SJSA1 (cell line): ENCODE measurements around the gene GRIA2. TPM values are rescaled to one million over a fixed set of nuclear protein-coding genes. Genes with fewer than 3 reads are reported as not detected.

ENCODE experiments used
- DNase-seq, 2 experiments: peaks; one replicate each; pipeline ENCODE4 v3.0.0-alpha.2; 2015 to 2020; ENCODE audit warnings: low spot score in 2 of 2, low read depth in 1 of 2
- H3K27ac ChIP-seq: fragments of 250-450 bp; sonication (Bioruptor Pico); 2 replicates; pipeline ENCODE4 v1.5.1; 2020; ENCODE audit warnings: mild to moderate bottlenecking, moderate library complexity
- H3K27me3 ChIP-seq: fragments of 250-450 bp; sonication (Bioruptor Pico); replicated peaks from 2 replicates; pipeline ENCODE4 v1.5.1; 2020; ENCODE audit warnings: mild to moderate bottlenecking, moderate library complexity
- H3K36me3 ChIP-seq: fragments of 250-450 bp; sonication (Bioruptor Pico); 2 replicates; pipeline ENCODE4 v1.5.1; 2020; ENCODE audit warnings: mild to moderate bottlenecking
- H3K4me1 ChIP-seq: fragments of 250-450 bp; sonication (Bioruptor Pico); replicated peaks from 2 replicates; pipeline ENCODE4 v1.6.1; 2021; ENCODE audit warnings: mild to moderate bottlenecking
- H3K4me3 ChIP-seq: fragments of 250-450 bp; sonication (Bioruptor Pico); 2 replicates; pipeline ENCODE4 v1.5.1; 2020; ENCODE audit warnings: mild to moderate bottlenecking
- H3K9me3 ChIP-seq: fragments of 250-450 bp; sonication (Bioruptor Pico); replicated peaks from 2 replicates; pipeline ENCODE4 v1.5.1; 2020; ENCODE audit warnings: mild to moderate bottlenecking
- total RNA-seq: library from RNA; depleted of rRNA; stranded (reverse); fragments of >200 nt; shearing (Covaris generic); gene quantifications from 2 replicates; pipeline ENCODE4 v1.2.3, GENCODE V29; 2014

The GRIA2 gene
- total RNA-seq, 1 experiment from 2014 or later, result not detected

DNA sequence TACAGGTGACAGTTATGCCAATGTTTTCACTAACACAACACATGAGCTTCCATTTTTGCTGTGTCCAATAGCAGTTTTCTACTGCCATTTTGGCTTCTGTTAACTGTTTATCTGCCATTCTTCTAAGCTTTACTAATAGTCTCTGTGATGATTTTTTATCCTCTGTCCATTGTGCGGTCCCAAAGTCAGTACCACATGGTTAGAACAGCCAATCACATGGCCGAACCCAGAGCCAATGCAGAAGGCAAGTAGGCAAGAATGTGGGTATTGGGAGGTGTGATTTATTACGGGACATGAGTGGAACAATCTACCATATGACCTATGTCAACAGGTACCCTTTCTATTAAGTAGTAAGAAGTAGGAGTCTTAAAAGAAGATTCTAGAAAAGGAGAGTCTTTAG, 61.5 kb downstream of the GRIA2 start:
- Histone ChIP-seq H3K9me3 (no peaks in the 10 kb centered on the region), H3K4me1 (no peaks in the 10 kb centered on the region), H3K36me3 (no peaks in the 10 kb centered on the region), H3K4me3 (no peak overlapping the region), H3K27ac (no peak overlapping the region), H3K27me3 (no peaks in the 10 kb centered on the region)
- no peak for DNase-seq

- no peak overlapping the region for H3K4me3 ChIP-seq
These were observed 66.9 kb downstream of the GRIA2 start for GRCh38 chr4:157287445-157287844.

GRCh38 chr4:157290622-157291021, 70.1 kb downstream of the GRIA2 start:
- H3K4me3 ChIP-seq, result no peak overlapping the region
- H3K9me3 ChIP-seq, result no peaks in the 10 kb centered on the region
- DNase-seq, result no peak
- H3K36me3 ChIP-seq, result no peaks in the 10 kb centered on the region
- no peaks in the 10 kb centered on the region for H3K27me3 ChIP-seq
- no peak overlapping the region for H3K27ac ChIP-seq
- H3K4me1 ChIP-seq, result no peaks in the 10 kb centered on the region

More at GRCh38 chr4:157287445-157287844, 66.9 kb downstream of the GRIA2 start:
- Histone ChIP-seq H3K9me3 (no peaks in the 10 kb centered on the region), H3K36me3 (no peaks in the 10 kb centered on the region), H3K27me3 (no peaks in the 10 kb centered on the region), H3K4me1 (no peaks in the 10 kb centered on the region), H3K27ac (no peak overlapping the region)
- DNase-seq, result no peak

GRCh38 chr4:157291071-157291470, 70.5 kb downstream of the GRIA2 start:
- DNase-seq, result no peak
- no peaks in the 10 kb centered on the region for H3K36me3 ChIP-seq

GRCh38 chr4:157293673-157294072, 73.1 kb downstream of the GRIA2 start:
- no peaks in the 10 kb centered on the region for H3K4me1 ChIP-seq
- H3K9me3 ChIP-seq, result no peaks in the 10 kb centered on the region
- DNase-seq, result no peak
- no peak overlapping the region for H3K27ac ChIP-seq
- H3K27me3 ChIP-seq, result no peaks in the 10 kb centered on the region; the same call in 1 of the 2 replicates
- H3K36me3 ChIP-seq, result no peaks in the 10 kb centered on the region
- no peak overlapping the region for H3K4me3 ChIP-seq

More at GRCh38 chr4:157291071-157291470, 70.5 kb downstream of the GRIA2 start:
- Histone ChIP-seq H3K9me3 (no peaks in the 10 kb centered on the region), H3K4me1 (no peaks in the 10 kb centered on the region), H3K4me3 (no peak overlapping the region), H3K27ac (no peak overlapping the region), H3K27me3 (no peaks in the 10 kb centered on the region)

DNA sequence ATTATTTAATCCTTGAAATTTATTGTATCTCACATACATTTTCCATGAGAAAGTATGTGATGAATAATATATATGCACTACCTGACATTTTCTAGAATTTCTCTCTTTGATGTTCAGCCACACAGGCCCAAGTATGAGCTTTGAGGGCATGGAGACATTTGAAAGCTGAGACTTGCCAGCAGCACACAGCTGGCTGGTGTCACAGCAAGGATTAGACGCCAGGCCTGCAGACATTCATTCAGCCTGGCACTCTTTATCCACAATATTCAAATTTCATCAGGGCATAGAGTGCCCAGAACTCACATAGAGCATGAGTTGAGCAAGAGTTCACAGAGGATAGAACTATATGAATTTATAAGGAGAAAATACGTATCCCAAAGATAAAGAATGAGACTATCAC, 74.0 kb downstream of the GRIA2 start:
- H3K27ac ChIP-seq, result no peak overlapping the region

GRCh38 chr4:157300701-157301100, 80.2 kb downstream of the GRIA2 start:
- DNase-seq, result no peak
- Histone ChIP-seq H3K4me3 (no peak overlapping the region), H3K27me3 (no peaks in the 10 kb centered on the region; the same call in 1 of the 2 replicates), H3K36me3 (no peaks in the 10 kb centered on the region), H3K27ac (no peak overlapping the region), H3K4me1 (no peaks in the 10 kb centered on the region), H3K9me3 (no peaks in the 10 kb centered on the region)

More for the DNA sequence above, 74.0 kb downstream of the GRIA2 start:
- Histone ChIP-seq H3K36me3 (no peaks in the 10 kb centered on the region), H3K27me3 (no peaks in the 10 kb centered on the region; the same call in 1 of the 2 replicates), H3K9me3 (no peaks in the 10 kb centered on the region), H3K4me3 (no peak overlapping the region), H3K4me1 (no peaks in the 10 kb centered on the region)
- DNase-seq, result no peak

GRCh38 chr4:157303471-157303960, 83.0 kb downstream of the GRIA2 start:
- no peak overlapping the region for H3K27ac ChIP-seq
- H3K4me3 ChIP-seq, result no peak overlapping the region
- no peaks in the 10 kb centered on the region for H3K4me1 ChIP-seq
- no peak for DNase-seq
- no peaks in the 10 kb centered on the region for H3K9me3 ChIP-seq
- H3K27me3 ChIP-seq, result no peaks in the 10 kb centered on the region; the same call in 1 of the 2 replicates
- no peaks in the 10 kb centered on the region for H3K36me3 ChIP-seq

DNA sequence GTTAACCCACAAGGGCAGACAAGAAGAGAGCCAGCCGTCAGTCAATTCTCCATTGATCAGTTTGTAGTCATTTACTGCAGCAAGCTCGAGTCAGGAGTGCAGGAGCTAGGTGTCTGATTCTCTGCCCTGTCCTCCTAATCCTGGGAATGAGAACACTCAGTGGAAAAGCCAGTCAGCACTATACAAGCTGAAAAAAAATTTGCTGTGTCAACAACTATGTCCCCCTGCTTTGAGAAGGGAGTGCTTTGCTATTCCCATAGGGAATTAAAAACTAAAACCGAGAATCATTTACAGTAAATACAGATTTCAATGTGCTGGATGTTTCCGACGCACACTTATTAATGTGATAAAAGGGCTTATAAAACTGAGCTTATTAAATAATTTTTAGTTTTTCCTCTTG, 84.2 kb downstream of the GRIA2 start:
- DNase-seq, result no peak
- no peaks in the 10 kb centered on the region for H3K9me3 ChIP-seq
- no peaks in the 10 kb centered on the region for H3K4me1 ChIP-seq
- no peak overlapping the region for H3K27ac ChIP-seq
- H3K36me3 ChIP-seq, result no peaks in the 10 kb centered on the region
- no peak overlapping the region for H3K4me3 ChIP-seq
- H3K27me3 ChIP-seq, result no peaks in the 10 kb centered on the region; the same call in 1 of the 2 replicates

- DNase-seq, result no peak
- Histone ChIP-seq H3K27ac (no peak overlapping the region), H3K36me3 (no peaks in the 10 kb centered on the region), H3K27me3 (no peaks in the 10 kb centered on the region), H3K4me3 (no peak overlapping the region), H3K9me3 (no peaks in the 10 kb centered on the region), H3K4me1 (no peaks in the 10 kb centered on the region)
These were observed 92.2 kb downstream of the GRIA2 start for GRCh38 chr4:157312702-157313101.

- Histone ChIP-seq H3K27me3 (no peaks in the 10 kb centered on the region), H3K9me3 (no peaks in the 10 kb centered on the region), H3K36me3 (no peaks in the 10 kb centered on the region), H3K4me3 (no peak overlapping the region), H3K4me1 (no peaks in the 10 kb centered on the region), H3K27ac (no peak overlapping the region)
- no peak for DNase-seq
These were observed 94.4 kb downstream of the GRIA2 start for GRCh38 chr4:157314906-157315305.

GRCh38 chr4:157315968-157316367, 95.4 kb downstream of the GRIA2 start:
- H3K27me3 ChIP-seq, result no peaks in the 10 kb centered on the region

GRCh38 chr4:157320092-157320491, 99.6 kb downstream of the GRIA2 start:
- no peaks in the 10 kb centered on the region for H3K9me3 ChIP-seq
- no peak for DNase-seq
- H3K4me1 ChIP-seq, result no peaks in the 10 kb centered on the region
- H3K27me3 ChIP-seq, result no peaks in the 10 kb centered on the region
- H3K4me3 ChIP-seq, result no peak overlapping the region
- H3K27ac ChIP-seq, result no peak overlapping the region
- no peaks in the 10 kb centered on the region for H3K36me3 ChIP-seq

More at GRCh38 chr4:157315968-157316367, 95.4 kb downstream of the GRIA2 start:
- DNase-seq, result no peak
- H3K9me3 ChIP-seq, result no peaks in the 10 kb centered on the region
- H3K27ac ChIP-seq, result no peak overlapping the region
- no peaks in the 10 kb centered on the region for H3K36me3 ChIP-seq
- no peak overlapping the region for H3K4me3 ChIP-seq
- H3K4me1 ChIP-seq, result no peaks in the 10 kb centered on the region

DNA sequence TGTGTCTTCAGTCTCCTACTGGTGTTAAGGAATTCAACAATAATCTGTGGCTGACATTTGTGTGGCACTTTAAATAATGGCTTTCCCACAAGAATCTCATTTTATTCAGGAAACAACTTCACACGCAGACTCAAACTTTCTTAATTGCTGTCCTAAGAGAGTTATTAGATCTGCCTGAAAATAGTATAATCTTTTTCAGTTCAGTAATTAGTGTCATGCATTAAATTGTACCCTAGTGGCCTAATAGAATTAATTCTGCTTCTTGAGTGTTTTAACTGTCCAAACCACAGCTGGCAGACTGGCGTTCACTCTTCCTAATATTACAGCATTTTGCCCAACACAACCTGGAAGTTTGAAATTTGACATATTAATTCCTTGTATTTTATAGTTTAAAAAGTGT, 107.1 kb downstream of the GRIA2 start:
- Histone ChIP-seq H3K27me3 (peaks cover 8% of the 10 kb centered on the region; the same call in 1 of the 2 replicates), H3K9me3 (no peaks in the 10 kb centered on the region), H3K36me3 (no peaks in the 10 kb centered on the region), H3K27ac (no peak overlapping the region), H3K4me1 (no peaks in the 10 kb centered on the region), H3K4me3 (no peak overlapping the region)
- DNase-seq, result no peak

DNA sequence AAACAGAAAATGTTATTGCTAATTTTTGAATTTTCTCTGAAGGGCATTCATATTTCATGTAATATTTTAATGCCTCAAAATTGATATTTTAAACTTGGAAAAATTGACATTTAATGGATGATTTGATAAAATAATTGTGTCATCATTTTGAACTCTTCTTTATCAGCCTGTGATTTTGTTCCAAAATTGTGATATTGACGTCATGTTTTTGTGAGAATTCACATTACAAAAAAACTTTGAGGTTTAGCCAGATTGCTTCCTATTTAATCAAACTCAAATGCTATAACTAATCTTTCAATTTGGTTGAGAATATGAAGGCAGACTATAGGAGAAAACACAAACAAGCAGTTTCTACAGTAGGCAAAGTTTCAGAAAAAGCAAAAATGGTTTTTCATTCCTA, 137.4 kb downstream of the GRIA2 start:
- H3K36me3 ChIP-seq, result no peaks in the 10 kb centered on the region
- H3K27ac ChIP-seq, result no peak overlapping the region
- no peaks in the 10 kb centered on the region for H3K27me3 ChIP-seq
- H3K4me1 ChIP-seq, result no peaks in the 10 kb centered on the region
- no peak for DNase-seq
- no peaks in the 10 kb centered on the region for H3K9me3 ChIP-seq
- no peak overlapping the region for H3K4me3 ChIP-seq
